T1000 (cell line): Measurements from ENCODE around the gene GARIN5B.

Source experiments
- DNase-seq: peaks from one replicate; lab custom pipeline; 2025; ENCODE audit warnings: mixed read lengths; lab: John Stamatoyannopoulos, UW

Gene GARIN5B

DNA sequence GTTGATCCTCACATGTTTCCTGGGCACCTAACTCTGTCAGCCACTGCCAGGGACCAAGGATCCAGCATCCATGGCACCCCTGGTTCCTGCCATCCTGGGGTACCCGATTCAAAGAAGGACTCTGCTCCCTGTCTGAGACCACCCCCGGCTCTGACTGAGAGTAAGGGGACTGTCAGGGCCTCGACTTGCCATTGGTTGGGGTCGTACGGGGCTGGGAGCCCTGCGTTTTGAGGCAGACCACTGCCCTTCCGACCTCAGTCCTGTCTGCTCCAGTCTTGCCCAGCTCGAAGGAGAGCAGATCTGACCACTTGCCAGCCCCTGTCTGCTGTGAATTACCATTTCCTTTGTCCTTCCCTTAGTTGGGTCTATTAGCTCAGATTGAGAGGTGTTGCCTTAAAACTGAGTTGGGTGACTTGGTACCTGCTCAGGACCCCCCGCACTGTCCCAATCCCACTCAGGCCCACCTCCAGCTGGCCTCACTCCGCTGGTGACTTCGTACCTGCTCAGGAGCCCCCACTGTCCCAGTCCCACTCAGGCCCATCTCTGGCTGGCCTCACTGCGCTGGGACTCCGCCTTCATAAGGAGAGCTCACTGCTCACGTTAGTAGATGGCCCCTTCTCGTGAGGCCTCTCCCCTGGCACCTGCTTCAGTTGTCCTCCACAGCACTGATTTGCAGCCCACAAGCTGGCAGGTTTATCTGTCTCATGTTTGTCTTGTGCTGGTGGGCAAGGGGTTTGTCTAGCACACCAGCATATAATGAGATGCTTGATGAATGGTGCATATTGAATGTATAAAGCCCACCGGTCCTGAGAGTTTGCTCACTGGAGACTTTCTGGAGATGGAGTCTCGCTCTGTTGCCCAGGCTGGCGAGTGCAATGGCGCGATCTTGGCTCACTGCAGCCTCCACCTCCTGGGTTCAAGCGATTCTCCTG lies 26.6 kb upstream of the GARIN5B start:
- no peak for DNase-seq

DNA sequence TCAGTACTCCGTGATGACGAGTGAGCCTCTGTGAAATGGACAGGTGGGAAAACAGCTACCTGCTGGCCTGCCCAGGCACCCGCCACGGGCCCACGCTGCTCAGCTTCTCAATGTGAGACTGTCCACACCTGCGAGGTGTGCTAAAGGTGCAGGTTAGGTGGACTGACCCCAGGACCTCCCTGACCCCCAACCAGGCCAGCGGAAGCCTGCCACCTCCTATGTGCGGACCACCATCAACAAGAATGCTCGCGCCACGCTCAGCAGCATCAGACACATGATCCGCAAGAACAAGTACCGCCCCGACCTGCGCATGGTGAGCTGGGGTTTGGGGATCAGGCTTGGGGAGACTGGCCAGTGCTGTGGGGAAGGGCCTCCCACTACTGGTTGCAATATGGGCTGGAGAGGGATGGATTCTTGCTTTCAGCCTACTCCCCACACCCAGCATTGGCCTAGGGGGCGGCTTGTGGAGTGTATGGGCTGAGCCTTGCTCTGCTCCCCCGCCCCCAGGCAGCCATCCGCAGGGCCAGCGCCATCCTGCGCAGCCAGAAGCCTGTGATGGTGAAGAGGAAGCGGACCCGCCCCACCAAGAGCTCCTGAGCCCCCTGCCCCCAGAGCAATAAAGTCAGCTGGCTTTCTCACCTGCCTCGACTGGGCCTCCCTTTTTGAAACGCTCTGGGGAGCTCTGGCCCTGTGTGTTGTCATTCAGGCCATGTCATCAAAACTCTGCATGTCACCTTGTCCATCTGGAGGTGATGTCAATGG lies 24.9 kb upstream of the GARIN5B start:
- DNase-seq, result no peak

DNA sequence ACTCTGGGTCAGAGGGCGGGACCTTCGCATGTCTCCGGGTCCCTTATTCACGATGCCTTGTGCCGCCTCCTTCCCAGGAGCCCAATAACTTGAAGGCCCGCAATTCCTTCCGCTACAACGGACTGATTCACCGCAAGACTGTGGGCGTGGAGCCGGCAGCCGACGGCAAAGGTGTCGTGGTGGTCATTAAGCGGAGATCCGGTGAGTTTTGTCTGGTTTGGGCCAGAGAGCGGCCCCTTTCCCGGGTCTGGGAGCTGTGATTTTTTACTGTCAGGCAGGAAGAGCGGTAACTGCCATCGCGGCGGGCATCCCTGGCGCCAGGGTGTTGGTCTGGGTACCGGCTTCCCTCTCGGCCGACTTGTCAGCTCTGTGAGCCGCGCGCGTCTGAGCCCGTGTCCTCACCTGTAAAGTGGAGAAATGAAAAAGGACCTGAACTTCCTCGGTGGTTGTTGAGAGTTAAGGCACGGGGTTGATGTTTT lies 23.5 kb upstream of the GARIN5B start:
- DNase-seq, result no peak

DNA sequence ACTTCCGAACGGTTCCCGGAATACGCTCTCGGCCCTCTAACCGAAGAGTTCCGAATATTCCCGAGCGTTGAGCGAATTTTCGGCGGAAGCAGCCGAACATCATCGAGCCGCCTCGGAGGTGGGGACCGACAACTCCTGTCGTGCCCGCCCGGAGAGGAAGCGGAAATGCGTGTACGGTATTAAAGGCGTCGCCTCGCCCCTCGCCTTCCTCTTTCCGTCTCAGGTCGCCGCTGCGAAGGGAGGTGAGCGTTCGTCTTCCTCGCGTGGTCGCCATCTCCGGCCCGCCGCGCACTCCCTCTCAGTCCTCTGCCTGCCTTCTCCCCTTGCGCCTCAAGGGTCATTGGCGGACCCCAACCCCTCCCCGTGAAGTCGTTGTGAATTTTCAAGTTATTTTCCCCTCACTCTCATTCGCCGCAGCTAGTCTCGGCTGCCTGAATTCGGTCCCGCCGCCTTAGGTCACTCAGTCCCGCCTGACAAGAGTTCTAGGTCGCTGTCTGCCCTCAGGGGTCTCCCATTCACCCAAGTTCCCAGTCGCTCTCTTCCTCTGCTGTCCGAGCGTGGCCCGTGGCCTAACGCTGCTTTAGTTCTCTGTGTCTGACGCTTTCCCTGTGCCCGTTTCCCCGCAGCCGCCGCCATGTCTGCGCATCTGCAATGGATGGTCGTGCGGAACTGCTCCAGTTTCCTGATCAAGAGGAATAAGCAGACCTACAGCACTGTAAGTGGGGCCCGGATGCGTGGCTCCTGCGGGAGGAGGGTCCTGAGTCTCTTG lies 22.8 kb upstream of the GARIN5B start, which contains the start of gene RPL28:
Gene RPL28, plus strand, starts transcription at position 209 of the 769 bp plus-strand sequence. Its CDS starts 426 bp downstream, at position 635.
- DNase-seq, result peak; percentile 95

DNA sequence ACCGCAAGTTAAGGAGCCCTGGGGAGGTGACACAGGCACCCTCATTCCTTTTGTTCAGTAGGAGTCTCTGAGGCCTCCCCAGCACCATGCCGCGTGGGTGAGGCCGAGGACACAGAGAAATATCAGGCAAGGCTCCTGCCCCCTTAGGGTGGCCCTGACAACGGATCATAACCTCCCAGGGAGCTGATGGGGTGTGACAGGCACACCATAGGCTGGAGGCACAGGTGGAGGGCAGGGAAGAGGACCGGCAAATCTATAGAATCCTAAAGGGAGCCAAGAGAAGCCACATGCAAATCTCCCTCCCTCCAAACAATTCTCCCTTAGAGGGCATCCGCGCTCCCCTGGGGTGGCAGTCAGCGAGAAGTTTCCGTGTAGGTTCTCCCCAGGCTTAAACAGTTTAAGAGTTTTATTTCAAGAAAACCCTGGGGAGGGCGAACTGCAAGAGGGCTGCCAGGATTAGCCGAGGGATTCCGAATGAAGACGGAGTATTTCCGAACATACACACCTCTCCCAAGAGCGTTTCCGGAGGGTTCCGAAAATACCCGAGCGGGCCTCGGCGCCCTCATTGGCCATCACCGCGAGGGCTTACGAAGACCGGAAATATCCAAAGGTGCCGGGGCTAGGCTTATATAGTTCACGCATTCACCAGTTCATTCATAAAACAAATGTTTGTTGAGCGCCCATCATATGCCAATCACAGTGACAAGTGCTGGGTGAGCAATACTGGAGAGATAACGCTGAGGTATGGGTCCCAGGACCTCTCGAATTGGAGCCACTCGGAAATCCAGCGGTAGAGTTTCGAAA lies 22.1 kb upstream of the GARIN5B start:
- peak; percentile 88 for DNase-seq

DNA sequence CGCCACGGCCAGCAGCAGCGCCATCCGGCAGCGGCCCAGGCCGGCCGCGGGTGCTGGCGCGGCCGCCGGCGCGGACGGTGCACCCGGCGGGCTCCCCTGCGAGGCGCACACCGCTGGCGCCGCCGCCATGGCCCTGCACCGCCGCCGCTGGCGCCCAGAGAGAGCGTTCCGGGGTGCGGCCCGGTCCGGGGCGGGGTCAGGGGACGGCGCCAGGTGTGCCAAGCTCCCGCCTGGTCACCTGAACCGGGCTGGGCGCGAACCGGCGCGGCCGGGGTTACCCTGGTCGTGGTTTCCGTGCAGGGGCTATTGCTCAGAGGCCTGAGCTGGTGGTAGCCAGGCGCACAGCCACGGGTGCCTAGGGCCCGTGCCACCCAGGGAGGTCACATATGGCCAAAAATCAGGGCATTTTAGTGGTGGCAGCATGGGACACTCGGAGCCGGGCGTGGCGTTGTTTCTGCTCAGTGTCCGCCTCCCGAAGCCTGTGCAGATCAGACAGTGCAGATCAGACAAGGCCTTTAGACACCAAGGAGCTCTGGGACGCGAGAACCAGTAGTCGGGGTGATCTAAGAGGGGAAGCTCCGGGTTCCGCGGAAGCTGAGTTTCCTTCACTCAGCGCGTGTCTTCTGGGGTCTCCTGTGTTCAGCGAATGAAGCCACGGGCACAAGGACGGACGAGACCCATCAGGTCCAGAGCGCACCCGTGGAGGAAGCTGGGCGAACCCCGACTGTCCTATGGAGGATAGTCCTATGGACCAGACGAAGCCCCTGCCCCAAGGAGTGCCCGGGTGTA lies 21.3 kb upstream of the GARIN5B start, which contains the start of gene TMEM238:
Gene TMEM238, minus strand, starts transcription at position 162 of the 789 bp plus-strand sequence. Its CDS starts 33 bp downstream, at position 129.
- DNase-seq, result no peak

DNA sequence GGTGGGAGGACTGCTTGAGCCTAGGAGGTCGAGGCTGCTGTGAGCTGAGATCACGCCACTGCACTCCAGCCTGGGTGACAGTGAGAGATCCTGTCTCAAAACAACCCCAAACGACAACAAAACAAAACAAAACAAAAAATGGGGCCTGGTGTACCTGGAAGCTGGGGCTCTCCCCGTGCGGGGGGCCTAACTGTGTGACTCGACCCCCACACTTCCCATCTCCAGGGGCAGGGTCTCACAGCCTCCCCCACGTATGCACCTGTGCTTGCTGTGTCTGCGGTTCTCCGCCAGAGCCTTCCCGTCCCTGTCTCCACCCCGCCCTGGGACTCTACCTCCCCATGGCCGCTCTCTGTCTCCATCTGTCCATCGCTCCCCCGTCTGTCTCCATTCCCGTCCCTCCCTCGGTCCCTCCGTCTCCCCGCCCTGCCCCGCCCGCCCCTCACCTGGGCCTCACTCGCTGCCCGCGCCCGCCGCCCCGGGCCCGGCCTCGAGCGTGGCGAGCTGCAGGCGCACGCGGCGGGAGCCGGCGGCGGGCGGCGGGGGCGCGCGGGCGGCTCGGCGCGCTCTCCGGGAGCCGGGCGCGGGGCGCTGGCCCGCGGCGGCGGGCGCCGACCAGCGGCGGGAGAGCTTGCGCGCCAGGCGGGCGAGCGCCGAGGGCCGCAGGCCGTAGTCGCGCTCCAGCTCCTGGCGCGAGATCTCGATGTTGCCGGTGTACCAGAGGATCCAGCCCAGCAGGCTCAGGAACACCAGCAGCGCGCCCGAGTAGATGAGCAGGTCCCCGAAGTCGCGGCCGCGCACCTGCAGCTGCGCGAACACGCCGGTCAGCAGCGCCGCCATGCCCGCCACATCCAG lies 20.4 kb upstream of the GARIN5B start:
- DNase-seq, result peak; percentile 25

DNA sequence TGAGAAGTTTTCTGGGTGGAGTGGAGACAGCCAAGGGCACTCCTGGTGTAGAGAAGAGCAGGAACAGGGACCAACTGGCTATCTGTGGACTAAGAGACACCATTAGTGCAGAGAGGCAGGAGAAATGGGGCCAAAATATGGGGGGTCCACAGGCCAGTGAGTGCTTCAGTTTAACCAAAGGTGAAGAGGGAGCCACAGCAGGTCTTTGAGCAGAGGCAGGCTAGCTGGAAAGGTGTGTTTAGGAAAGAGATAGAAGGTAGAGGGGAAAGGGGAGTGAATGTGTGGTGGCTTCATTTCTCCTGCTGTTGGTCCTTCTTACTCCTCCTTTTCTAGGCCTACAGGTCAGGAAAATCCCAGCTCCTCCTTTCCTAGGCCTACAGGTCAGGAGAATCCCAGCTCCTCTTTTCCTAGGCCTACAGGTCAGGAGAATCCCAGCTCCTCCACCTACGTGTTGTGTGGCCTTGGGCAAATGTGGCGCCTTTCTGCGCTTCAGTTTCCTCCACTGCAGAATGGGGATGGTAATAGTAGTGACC lies 19.5 kb upstream of the GARIN5B start:
- DNase-seq, result no peak

DNA sequence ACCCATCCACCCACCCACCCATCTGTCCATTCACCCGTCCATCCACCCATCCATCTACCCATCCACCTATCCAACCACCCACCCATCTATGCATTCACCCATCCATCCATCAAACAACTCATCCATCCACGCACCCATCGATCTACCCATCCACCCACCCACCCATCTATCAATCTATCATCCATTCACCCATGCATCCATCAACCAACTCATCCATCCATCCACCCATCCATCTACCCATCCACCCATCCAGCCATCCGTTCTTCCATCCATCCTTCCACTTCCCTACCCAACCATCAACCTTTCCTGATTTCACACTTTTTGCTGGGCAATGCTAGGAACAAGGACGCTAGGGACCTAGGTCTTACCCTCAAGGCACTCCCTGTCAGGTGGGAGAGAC lies 19.0 kb upstream of the GARIN5B start:
- no peak for DNase-seq

DNA sequence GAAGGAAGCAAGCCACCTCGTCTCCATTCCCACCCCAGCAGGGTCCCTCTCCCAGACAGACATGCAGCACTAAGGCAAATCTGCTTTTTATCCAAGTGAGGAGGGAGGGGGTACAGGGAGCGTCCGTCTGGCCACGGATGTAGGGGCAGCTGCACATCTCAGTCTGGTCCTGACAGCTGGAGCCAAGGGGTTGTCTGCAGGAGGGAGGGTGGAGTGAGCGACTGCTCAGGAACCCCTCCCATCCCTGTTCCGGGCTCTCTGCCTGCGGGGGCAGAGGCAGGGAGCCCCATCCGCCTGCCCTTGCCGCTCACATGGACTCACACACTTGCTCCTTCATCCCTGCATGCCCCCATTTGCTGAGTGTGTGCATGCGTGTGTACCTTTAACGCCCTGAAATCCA lies 16.1 kb upstream of the GARIN5B start:
- no peak for DNase-seq

DNA sequence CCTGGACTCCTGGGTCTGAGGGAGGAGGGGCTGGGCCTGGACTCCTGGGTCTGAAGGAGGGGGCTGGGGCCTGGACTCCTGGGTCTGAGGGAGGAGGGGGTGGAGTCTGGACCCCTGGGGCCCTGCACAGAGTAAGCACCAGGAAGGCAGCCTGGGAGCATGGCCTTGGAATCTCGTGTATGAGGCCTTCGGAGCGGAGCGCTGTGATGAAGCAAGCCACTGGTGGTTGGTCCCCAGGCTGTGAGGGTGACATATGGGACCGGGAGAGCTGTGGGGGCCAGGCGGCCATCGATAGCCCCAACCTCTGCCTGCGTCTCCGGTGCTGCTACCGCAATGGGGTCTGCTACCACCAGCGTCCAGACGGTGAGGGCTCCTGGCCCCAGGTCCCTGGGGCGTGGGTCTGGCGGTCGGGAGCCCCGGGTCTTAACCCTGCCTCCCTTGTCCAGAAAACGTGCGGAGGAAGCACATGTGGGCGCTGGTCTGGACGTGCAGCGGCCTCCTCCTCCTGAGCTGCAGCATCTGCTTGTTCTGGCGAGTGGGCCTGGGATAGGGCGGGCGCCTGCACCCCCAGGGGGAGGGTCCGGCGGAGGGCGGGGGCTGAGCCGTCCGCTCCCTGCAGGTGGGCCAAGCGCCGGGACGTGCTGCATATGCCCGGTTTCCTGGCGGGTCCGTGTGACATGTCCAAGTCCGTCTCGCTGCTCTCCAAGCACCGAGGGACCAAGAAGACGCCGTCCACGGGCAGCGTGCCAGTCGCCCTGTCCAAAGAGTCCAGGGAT lies 14.5 kb upstream of the GARIN5B start:
- DNase-seq, result no peak

DNA sequence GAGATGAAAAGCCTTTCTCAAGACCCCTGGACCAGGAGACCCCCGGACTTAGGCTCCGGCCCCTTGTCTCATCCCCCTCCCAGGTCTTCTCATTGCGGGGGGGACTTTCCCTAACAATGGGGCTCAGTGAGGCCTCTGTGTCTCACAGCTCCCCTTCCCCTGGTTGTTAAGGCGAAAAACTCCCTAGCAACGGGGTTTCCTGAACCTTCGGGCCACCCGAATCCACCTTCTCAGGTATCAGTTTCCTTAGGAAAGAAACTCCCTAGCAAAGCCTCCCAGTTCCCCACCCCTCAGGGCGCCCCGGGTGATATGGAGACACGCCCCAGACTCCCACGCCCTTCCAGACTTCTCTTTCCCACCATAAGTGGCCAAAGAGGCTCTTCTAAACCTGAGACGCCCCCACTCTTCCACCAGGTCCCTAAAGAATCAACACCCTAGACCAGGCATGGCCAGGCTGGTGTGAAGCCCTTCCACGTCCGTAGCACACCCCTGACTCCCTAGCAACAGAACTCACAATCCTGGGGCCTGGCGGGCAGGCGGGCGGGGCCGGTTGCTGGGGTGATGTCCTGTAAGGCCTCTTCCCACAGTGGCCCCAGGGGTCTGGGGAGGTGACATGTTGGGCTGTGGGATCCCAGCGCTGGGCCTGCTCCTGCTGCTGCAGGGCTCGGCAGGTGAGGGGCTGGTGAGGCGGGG lies 13.3 kb upstream of the GARIN5B start, which contains the start of gene TMEM190:
Gene TMEM190, plus strand, starts transcription at position 586 of the 693 bp plus-strand sequence. Its CDS starts 28 bp downstream, at position 614.
- no peak for DNase-seq

DNA sequence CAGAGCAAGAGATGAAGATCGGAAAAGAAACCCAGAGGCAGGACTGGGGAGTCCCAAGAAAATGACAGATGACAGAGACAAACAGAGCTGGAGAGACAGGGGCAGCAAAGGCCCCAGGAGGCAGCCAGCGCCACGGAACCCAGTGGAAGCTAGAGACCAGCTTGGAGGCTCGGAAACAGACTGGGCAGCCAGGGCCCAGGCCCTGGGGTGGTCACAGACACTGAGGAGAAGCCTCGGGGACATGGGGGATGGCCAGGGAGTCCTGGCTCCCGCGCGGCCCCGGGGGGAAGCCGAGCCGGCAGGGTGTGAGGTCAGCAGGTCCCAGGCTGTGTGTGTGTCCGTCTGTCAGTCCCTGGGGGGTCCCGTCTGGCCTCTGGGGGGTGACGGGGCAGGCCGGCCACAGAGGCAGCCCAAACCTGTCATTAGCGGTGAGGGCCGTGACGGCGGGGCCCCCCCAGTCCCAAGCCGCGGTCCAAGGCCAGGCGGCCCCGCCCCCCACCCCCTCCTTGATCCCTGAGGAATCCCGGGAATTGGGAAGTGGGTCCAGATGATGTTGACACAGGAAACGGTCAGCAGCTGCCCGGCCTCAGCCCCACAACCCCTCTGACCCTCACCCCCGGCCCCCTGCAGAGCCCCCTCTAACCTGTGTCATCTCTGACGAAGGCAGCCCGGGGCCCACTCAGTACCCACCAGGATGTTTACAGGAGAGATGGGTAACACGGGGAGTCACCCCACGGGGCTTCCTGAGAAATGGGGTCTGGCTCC lies 11.1 kb upstream of the GARIN5B start:
- peak; percentile 34 for DNase-seq

DNA sequence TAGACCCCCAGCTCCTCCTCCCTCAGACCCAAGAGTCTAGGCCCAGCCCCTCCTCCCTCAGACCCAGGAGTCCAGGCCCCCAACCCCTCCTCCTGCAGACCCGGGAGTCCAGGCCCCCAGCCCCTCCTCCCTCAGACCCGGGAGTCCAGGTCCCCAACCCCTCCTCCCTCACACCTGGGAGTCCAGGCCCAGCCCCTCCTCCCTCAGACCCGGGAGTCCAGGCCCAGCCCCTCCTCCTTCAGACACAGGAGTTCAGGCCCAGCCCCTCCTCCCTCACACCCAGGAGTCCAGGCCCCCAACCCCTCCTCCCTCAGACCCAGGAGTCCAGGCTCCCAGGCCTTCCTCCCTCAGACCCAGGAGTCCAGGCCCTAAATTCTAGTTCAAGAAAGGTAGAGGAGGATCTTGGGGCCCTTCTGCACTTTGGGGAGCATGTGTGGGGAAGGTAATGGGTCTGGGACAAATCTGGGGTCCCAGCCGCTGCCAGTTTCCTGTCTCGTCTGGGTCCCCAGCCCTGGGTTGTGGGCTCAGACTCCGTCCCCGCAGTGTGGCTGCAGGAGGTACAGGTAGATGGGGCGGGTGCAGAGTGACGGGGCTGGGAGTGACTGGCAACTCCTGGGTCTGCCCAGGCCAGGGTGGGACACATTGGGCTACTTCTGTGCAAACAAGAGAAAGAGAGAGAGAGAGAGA lies 10.4 kb upstream of the GARIN5B start:
- no peak for DNase-seq

DNA sequence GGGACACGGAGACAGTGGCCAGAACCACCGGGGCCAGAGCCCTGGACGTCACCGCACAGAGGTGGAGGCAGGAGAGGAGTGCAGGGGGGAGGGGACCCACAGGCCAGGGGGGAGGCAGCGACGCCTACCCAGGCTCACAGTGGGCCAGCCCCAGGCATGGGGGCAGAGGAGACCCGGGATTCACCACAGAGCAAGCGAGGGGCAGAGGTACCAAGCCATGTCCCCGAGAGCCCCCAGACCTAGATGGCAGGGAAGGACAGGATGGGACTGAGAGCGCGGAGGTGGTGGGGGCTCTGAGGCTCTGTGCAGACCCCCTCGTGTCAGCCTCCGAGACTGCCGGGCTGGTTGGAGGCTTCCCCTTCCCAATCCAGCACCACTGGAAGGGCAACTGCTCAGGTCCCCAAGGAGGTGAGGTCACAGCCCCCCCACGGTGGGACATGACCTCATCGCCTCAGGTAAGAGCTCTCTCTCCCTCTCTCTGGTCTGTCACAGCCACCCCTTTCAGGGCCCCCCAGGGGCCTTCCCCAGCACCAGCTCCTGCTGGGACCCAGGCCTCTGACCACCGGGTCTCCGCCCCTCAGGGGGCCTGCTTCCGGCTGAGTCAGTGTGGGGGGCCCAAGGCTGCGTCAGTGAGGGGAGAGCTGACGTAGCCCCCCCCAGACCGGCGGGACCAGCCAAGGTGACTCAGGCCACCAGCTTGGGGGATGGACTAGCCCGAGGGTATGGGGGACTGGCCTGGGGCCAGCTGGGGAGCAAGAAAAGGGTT lies 9.4 kb upstream of the GARIN5B start:
- DNase-seq, result peak; percentile 84
